Measurements from ENCODE around the gene AGBL1.

GRCh38 chr15:86762874-86763273 lies 683.2 kb downstream of the AGBL1 start:
- TF ChIP-seq CTCF (IDR thresholded peaks at IDR 0.05), result no peak
- no peak for TF ChIP-seq POLR2A (IDR thresholded peaks at IDR 0.05)
